H1 (cell line): ENCODE results near the gene RTTN. TPM values are rescaled to one million over a fixed set of nuclear protein-coding genes. Genes with fewer than 3 reads are reported as not detected.

Experiments used
- RXRA ChIP-seq: IDR thresholded peaks from 2 replicates; pipeline ENCODE4 v1.6.1; 2011; ENCODE audit warnings: low read depth, mild to moderate bottlenecking, low read length, moderate library complexity; ENCODE audit not compliant: insufficient read depth
- SIN3A ChIP-seq, 2 experiments: IDR thresholded peaks in 1 of 2; conservative IDR thresholded peaks in 1 of 2; 2 replicates each; pipeline ENCODE4 v1.6.1; 2011 to 2012; ENCODE audit warnings: low read length in 2 of 2, improper control_type of control experiment in 1 of 2, low read depth in 1 of 2, mild to moderate bottlenecking in 1 of 2
- polyA plus RNA-seq, 7 experiments: library from polyadenylated mRNA; depleted of rRNA in 3 of 7; stranded (reverse) in 5 of 7; unstranded in 2 of 7; fragments of >200 nt in 5 of 7; fragments of 200-250 nt in 2 of 7; gene quantifications; 1 replicate in 5 of 7; 2 replicates in 1 of 7; 4 replicates in 1 of 7; pipeline versions ENCODE4 v1.2.1 to v1.2.3, GENCODE V29; 2011 to 2013; ENCODE audit warnings: missing spikeins in 2 of 7, mixed read lengths in 2 of 7
- total RNA-seq: library from RNA; stranded (reverse); fragmentation: NEBNext Ultra II Directional; extraction: Animal tissue kit (Norgen Biotek cat#: 25700); gene quantifications from 2 replicates; pipeline ENCODE4 v1.2.1, GENCODE V29; 2021
- TF ChIP-seq, protein P1 (sequence below): IDR thresholded peaks from 2 replicates; pipeline ENCODE4 v1.6.1; 2011; ENCODE audit warnings: low read length, improper control_type of control experiment

RTTN gene
- total and polyA plus RNA-seq, 2 of the 8 experiments (the other 6 are each of a cell fraction or from before 2014, with no cell fraction given): 9.1 to 21.4 TPM

GRCh38 chr18:70022636-70023035 lies 182.9 kb downstream of the RTTN start (continued):
- no peak for TF ChIP-seq SIN3A (conservative IDR thresholded peaks at IDR 0.05 in 1 of 2, IDR thresholded peaks at IDR 0.05 in 1 of 2; ENCODE audit: low read depth in 1 of 2, low read length in 2 of 2)
- TF ChIP-seq, protein P1, sequence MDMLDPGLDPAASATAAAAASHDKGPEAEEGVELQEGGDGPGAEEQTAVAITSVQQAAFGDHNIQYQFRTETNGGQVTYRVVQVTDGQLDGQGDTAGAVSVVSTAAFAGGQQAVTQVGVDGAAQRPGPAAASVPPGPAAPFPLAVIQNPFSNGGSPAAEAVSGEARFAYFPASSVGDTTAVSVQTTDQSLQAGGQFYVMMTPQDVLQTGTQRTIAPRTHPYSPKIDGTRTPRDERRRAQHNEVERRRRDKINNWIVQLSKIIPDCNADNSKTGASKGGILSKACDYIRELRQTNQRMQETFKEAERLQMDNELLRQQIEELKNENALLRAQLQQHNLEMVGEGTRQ: no peak
- TF ChIP-seq RXRA: no peak
